Activated CD4-positive, alpha-beta memory T cell treated with anti-CD3 and anti-CD28 coated beads, Interleukin-2, amount 10 ng/mL, durations not matched to agents 7 days and 5 days (primary cell): Measurements from ENCODE around the gene SHISA3. TPM values are rescaled to one million over a fixed set of nuclear protein-coding genes. Genes with fewer than 3 reads are reported as not detected.
"Not testable (repeated sequence)": the region's sequence is repeated elsewhere in the genome, so short reads cannot be mapped to it uniquely, and the experiment has no call there.

ENCODE experiments used
- CTCF ChIA-PET: fragments of 350-600 bp; sonication (Branson Sonifier 250); formaldehyde crosslinking; loops from one replicate; lab custom pipeline; 2021; ENCODE audit warnings: antibody characterized with exemption, inconsistent platforms; lab: Charles Lee
- POLR2A ChIA-PET: fragments of 350-600 bp; sonication (Branson Sonifier 250); formaldehyde crosslinking; loops from one replicate; lab custom pipeline; 2021; ENCODE audit warnings: antibody characterized with exemption; lab: Charles Lee
- DNase-seq: peaks from one replicate; pipeline ENCODE4 v3.0.0-alpha.2; 2020
- H3K27ac Mint-ChIP-seq: one replicate; pipeline ENCODE4 v1.8.0; 2021; ENCODE audit warnings: mild to moderate bottlenecking, mixed read lengths
- H3K27me3 Mint-ChIP-seq: one replicate; pipeline ENCODE4 v1.8.0; 2021; ENCODE audit warnings: mixed read lengths
- H3K36me3 Mint-ChIP-seq: one replicate; pipeline ENCODE4 v1.8.0; 2021; ENCODE audit warnings: low read depth, mixed read lengths
- H3K4me1 Mint-ChIP-seq: one replicate; pipeline ENCODE4 v1.8.0; 2021; ENCODE audit warnings: mixed read lengths
- H3K4me3 Mint-ChIP-seq: one replicate; pipeline ENCODE4 v1.8.0; 2021; ENCODE audit warnings: mild to moderate bottlenecking, mixed read lengths
- H3K9me3 Mint-ChIP-seq: one replicate; pipeline ENCODE4 v1.8.0; 2021; ENCODE audit warnings: mixed read lengths
- total RNA-seq, 2 experiments: library from RNA; stranded (reverse); gene quantifications; one replicate each; pipeline ENCODE4 v1.2.3, GENCODE V29; 2021

SHISA3 gene
- total RNA-seq, 2 experiments from 2014 or later, result 0.58 to 0.60 TPM

- H3K36me3 Mint-ChIP-seq, result no peaks in the 10 kb centered on the region
- no peak overlapping the region for H3K4me3 Mint-ChIP-seq
- no peaks in the 10 kb centered on the region for H3K4me1 Mint-ChIP-seq
- H3K27me3 Mint-ChIP-seq, result no peaks in the 10 kb centered on the region
- H3K9me3 Mint-ChIP-seq, result no peaks in the 10 kb centered on the region
- no peak overlapping the region for H3K27ac Mint-ChIP-seq
- POLR2A ChIA-PET, result no interaction called here
- no peak for DNase-seq
- CTCF ChIA-PET, result interaction anchor here (0.6 to 5.1 kb wide), 2 partner anchors 151 to 335 kb away, joined by 3 to 56 read pairs; no protein-coding TSS in a partner anchor
Observed at GRCh38 chr4:42369489-42369888, 27.8 kb upstream of the SHISA3 start.

- POLR2A ChIA-PET, result interaction anchor here (0.7 kb wide), 1 partner anchor 240 kb away, joined by 3 read pairs; no protein-coding TSS in a partner anchor
- H3K27me3 Mint-ChIP-seq, result peaks cover 8% of the 10 kb centered on the region
- H3K9me3 Mint-ChIP-seq, result no peaks in the 10 kb centered on the region
- H3K4me1 Mint-ChIP-seq, result no peaks in the 10 kb centered on the region
- H3K27ac Mint-ChIP-seq, result no peak overlapping the region
- no peaks in the 10 kb centered on the region for H3K36me3 Mint-ChIP-seq
- CTCF ChIA-PET, result interaction anchor here (0.8 to 5.1 kb wide), 9 partner anchors 22 to 493 kb away, joined by 3 to 56 read pairs (median 3); no protein-coding TSS in a partner anchor
- H3K4me3 Mint-ChIP-seq, result no peak overlapping the region
- no peak for DNase-seq
Observed at GRCh38 chr4:42371305-42372252, 25.7 kb upstream of the SHISA3 start.

- POLR2A ChIA-PET, H3K9me3 Mint-ChIP-seq, H3K4me3 Mint-ChIP-seq, H3K27ac Mint-ChIP-seq, H3K36me3 Mint-ChIP-seq, DNase-seq, H3K4me1 Mint-ChIP-seq: not testable (repeated sequence)
- CTCF ChIA-PET, result interaction anchor here (1.0 to 5.1 kb wide), 6 partner anchors 23 to 152 kb away, joined by 3 to 56 read pairs (median 3); no protein-coding TSS in a partner anchor
- H3K27me3 Mint-ChIP-seq, result peaks cover 11% of the 10 kb centered on the region
Observed at GRCh38 chr4:42372303-42372702, 25.0 kb upstream of the SHISA3 start.

- H3K9me3 Mint-ChIP-seq, result no peaks in the 10 kb centered on the region
- ChIA-PET POLR2A (no interaction called here), CTCF (no interaction called here)
- no peaks in the 10 kb centered on the region for H3K4me1 Mint-ChIP-seq
- H3K27me3 Mint-ChIP-seq, result peaks cover 23% of the 10 kb centered on the region
- H3K36me3 Mint-ChIP-seq, result no peaks in the 10 kb centered on the region
- DNase-seq, result no peak
- no peak overlapping the region for H3K27ac Mint-ChIP-seq
- H3K4me3 Mint-ChIP-seq, result no peak overlapping the region
Observed at GRCh38 chr4:42377497-42377896, 19.8 kb upstream of the SHISA3 start.

GRCh38 chr4:42381666-42382065, 15.6 kb upstream of the SHISA3 start:
- H3K27me3 Mint-ChIP-seq, result peaks cover 15% of the 10 kb centered on the region
- ChIA-PET CTCF (interaction anchor here (1.6 kb wide), 1 partner anchor 11 kb away, joined by 3 read pairs; no protein-coding TSS in a partner anchor), POLR2A (no interaction called here)
- no peaks in the 10 kb centered on the region for H3K4me1 Mint-ChIP-seq
- no peak for DNase-seq
- H3K27ac Mint-ChIP-seq, result no peak overlapping the region
- no peaks in the 10 kb centered on the region for H3K9me3 Mint-ChIP-seq
- no peak overlapping the region for H3K4me3 Mint-ChIP-seq
- H3K36me3 Mint-ChIP-seq, result no peaks in the 10 kb centered on the region

GRCh38 chr4:42385516-42385915, 11.8 kb upstream of the SHISA3 start:
- POLR2A ChIA-PET, result no interaction called here
- H3K4me1 Mint-ChIP-seq, result no peaks in the 10 kb centered on the region

GRCh38 chr4:42390622-42391354, 6.5 kb upstream of the SHISA3 start:
- ChIA-PET CTCF (no interaction called here), POLR2A (no interaction called here)
- no peak overlapping the region for H3K4me3 Mint-ChIP-seq
- no peaks in the 10 kb centered on the region for H3K36me3 Mint-ChIP-seq
- no peaks in the 10 kb centered on the region for H3K4me1 Mint-ChIP-seq
- no peaks in the 10 kb centered on the region for H3K9me3 Mint-ChIP-seq
- peaks cover 17% of the 10 kb centered on the region for H3K27me3 Mint-ChIP-seq
- no peak for DNase-seq
- no peak overlapping the region for H3K27ac Mint-ChIP-seq

More at GRCh38 chr4:42385516-42385915, 11.8 kb upstream of the SHISA3 start:
- Mint-ChIP-seq H3K36me3 (no peaks in the 10 kb centered on the region), H3K4me3 (no peak overlapping the region), H3K27me3 (peaks cover 9% of the 10 kb centered on the region), H3K9me3 (no peaks in the 10 kb centered on the region), H3K27ac (no peak overlapping the region)
- DNase-seq, result no peak
- CTCF ChIA-PET, result no interaction called here

GRCh38 chr4:42391355-42391664, 6.0 kb upstream of the SHISA3 start:
- H3K36me3 Mint-ChIP-seq, result no peaks in the 10 kb centered on the region
- CTCF ChIA-PET, result no interaction called here
- no peaks in the 10 kb centered on the region for H3K9me3 Mint-ChIP-seq
- no peak for DNase-seq
- peaks cover under 1% of the 10 kb centered on the region for H3K4me1 Mint-ChIP-seq
- POLR2A ChIA-PET, result no interaction called here
- peaks cover 20% of the 10 kb centered on the region for H3K27me3 Mint-ChIP-seq
- H3K27ac Mint-ChIP-seq, result no peak overlapping the region
- no peak overlapping the region for H3K4me3 Mint-ChIP-seq

- Mint-ChIP-seq H3K36me3 (no peaks in the 10 kb centered on the region), H3K4me1 (peaks cover 7% of the 10 kb centered on the region), H3K27ac (no peak overlapping the region), H3K9me3 (no peaks in the 10 kb centered on the region), H3K4me3 (no peak overlapping the region), H3K27me3 (peaks cover 26% of the 10 kb centered on the region)
- POLR2A ChIA-PET, result no interaction called here
- no peak for DNase-seq
- CTCF ChIA-PET, result no interaction called here
Observed at GRCh38 chr4:42391981-42392380, 5.3 kb upstream of the SHISA3 start.

- Mint-ChIP-seq H3K4me3 (no peak overlapping the region), H3K36me3 (no peaks in the 10 kb centered on the region), H3K4me1 (peaks cover 11% of the 10 kb centered on the region), H3K9me3 (no peaks in the 10 kb centered on the region), H3K27me3 (peaks cover 31% of the 10 kb centered on the region), H3K27ac (no peak overlapping the region)
- DNase-seq, result no peak
- ChIA-PET POLR2A (no interaction called here), CTCF (no interaction called here)
Observed at GRCh38 chr4:42392436-42392835, 4.9 kb upstream of the SHISA3 start.

GRCh38 chr4:42395595-42395994, 1.7 kb upstream of the SHISA3 start:
- Mint-ChIP-seq H3K4me1 (peaks cover 21% of the 10 kb centered on the region), H3K27ac (no peak overlapping the region), H3K36me3 (no peaks in the 10 kb centered on the region), H3K4me3 (no peak overlapping the region), H3K27me3 (peaks cover 56% of the 10 kb centered on the region), H3K9me3 (no peaks in the 10 kb centered on the region)
- no peak for DNase-seq
- ChIA-PET POLR2A (no interaction called here), CTCF (interaction anchor here (0.6 kb wide), 1 partner anchor 14 kb away, joined by 3 read pairs; no protein-coding TSS in a partner anchor)

- ChIA-PET CTCF (interaction anchor here (0.6 to 0.7 kb wide), 2 partner anchors 13 to 24 kb away, joined by 3 read pairs; no protein-coding TSS in a partner anchor), POLR2A (no interaction called here)
- peaks cover 64% of the 10 kb centered on the region for H3K27me3 Mint-ChIP-seq
Observed at GRCh38 chr4:42396361-42396751, 932 bp upstream of the SHISA3 start.

More at GRCh38 chr4:42396361-42396751, 932 bp upstream of the SHISA3 start:
- no peaks in the 10 kb centered on the region for H3K9me3 Mint-ChIP-seq
- H3K27ac Mint-ChIP-seq, result no peak overlapping the region
- no peaks in the 10 kb centered on the region for H3K36me3 Mint-ChIP-seq
- peaks cover 21% of the 10 kb centered on the region for H3K4me1 Mint-ChIP-seq
- no peak for DNase-seq
- peak overlapping the region; percentile 69 for H3K4me3 Mint-ChIP-seq
